ENCODE measurements around the gene BEGAIN. TPM values are rescaled to one million over a fixed set of nuclear protein-coding genes. Genes with fewer than 3 reads are reported as not detected.

BEGAIN gene
- total and polyA plus RNA-seq, 9 donors = 2.0 to 7.9 (median 4.5) TPM

- Histone ChIP-seq H3K4me1 (ENCODE audit: control insufficient read depth, insufficient read depth, low read length) (peaks cover 21% of the 10 kb centered on the region), H3K4me3 (ENCODE audit: low read length) (no peak overlapping the region), H3K27me3 (ENCODE audit: control insufficient read depth, insufficient read depth, low read length) (peaks cover 5% of the 10 kb centered on the region), H3K36me3 (ENCODE audit: control insufficient read depth, insufficient read depth, low read length) (no peaks in the 10 kb centered on the region), H3K27ac (ENCODE audit: low read length) (no peak overlapping the region), H3K9me3 (replicated peaks; ENCODE audit: control insufficient read depth, low read depth, low read length) (no peaks in the 10 kb centered on the region)
- DNase-seq = no peak
- 86% methylated on average over 11 of the region's 11 CpGs for WGBS (ENCODE audit: insufficient coverage)
Observed at GRCh38 chr14:100558226-100558625, 29.0 kb downstream of the BEGAIN start.

- peak; percentile 62 for DNase-seq
- Histone ChIP-seq H3K36me3 (ENCODE audit: control insufficient read depth, insufficient read depth, low read length) (no peaks in the 10 kb centered on the region), H3K9me3 (replicated peaks; ENCODE audit: control insufficient read depth, low read depth, low read length) (no peaks in the 10 kb centered on the region), H3K27me3 (ENCODE audit: control insufficient read depth, insufficient read depth, low read length) (peaks cover 2% of the 10 kb centered on the region), H3K4me1 (ENCODE audit: control insufficient read depth, insufficient read depth, low read length) (peaks cover 21% of the 10 kb centered on the region), H3K4me3 (ENCODE audit: low read length) (no peak overlapping the region), H3K27ac (ENCODE audit: low read length) (no peak overlapping the region)
- 48% methylated on average over 11 of the region's 11 CpGs for WGBS (ENCODE audit: insufficient coverage)
Observed at GRCh38 chr14:100557658-100558057, 29.6 kb downstream of the BEGAIN start.

GRCh38 chr14:100556936-100557505 is 30.2 kb downstream of the BEGAIN start:
- H3K27me3 ChIP-seq (ENCODE audit: control insufficient read depth, insufficient read depth, low read length) = peaks cover 2% of the 10 kb centered on the region
- peaks cover 21% of the 10 kb centered on the region for H3K4me1 ChIP-seq (ENCODE audit: control insufficient read depth, insufficient read depth, low read length)
- no peaks in the 10 kb centered on the region for H3K36me3 ChIP-seq (ENCODE audit: control insufficient read depth, insufficient read depth, low read length)
- DNase-seq = no peak
- H3K27ac ChIP-seq (ENCODE audit: low read length) = no peak overlapping the region
- H3K9me3 ChIP-seq (replicated peaks; ENCODE audit: control insufficient read depth, low read depth, low read length) = no peaks in the 10 kb centered on the region
- H3K4me3 ChIP-seq (ENCODE audit: low read length) = no peak overlapping the region
- WGBS (ENCODE audit: insufficient coverage) = 38% methylated on average over 13 of the region's 22 CpGs

GRCh38 chr14:100556140-100556475 is 31.1 kb downstream of the BEGAIN start:
- Histone ChIP-seq H3K27ac (ENCODE audit: low read length) (no peak overlapping the region), H3K9me3 (replicated peaks; ENCODE audit: control insufficient read depth, low read depth, low read length) (no peaks in the 10 kb centered on the region), H3K36me3 (ENCODE audit: control insufficient read depth, insufficient read depth, low read length) (no peaks in the 10 kb centered on the region), H3K4me1 (ENCODE audit: control insufficient read depth, insufficient read depth, low read length) (peaks cover 21% of the 10 kb centered on the region), H3K27me3 (ENCODE audit: control insufficient read depth, insufficient read depth, low read length) (peaks cover 3% of the 10 kb centered on the region), H3K4me3 (ENCODE audit: low read length) (no peak overlapping the region)
- DNase-seq = no peak
- WGBS (ENCODE audit: insufficient coverage) = 69% methylated on average over 11 of the region's 12 CpGs

GRCh38 chr14:100555436-100556139 is 31.6 kb downstream of the BEGAIN start:
- WGBS (ENCODE audit: insufficient coverage) = 73% methylated on average over 22 of the region's 24 CpGs
- Histone ChIP-seq H3K27ac (ENCODE audit: low read length) (no peak overlapping the region), H3K4me1 (ENCODE audit: control insufficient read depth, insufficient read depth, low read length) (peaks cover 21% of the 10 kb centered on the region), H3K9me3 (replicated peaks; ENCODE audit: control insufficient read depth, low read depth, low read length) (no peaks in the 10 kb centered on the region), H3K27me3 (ENCODE audit: control insufficient read depth, insufficient read depth, low read length) (peaks cover 5% of the 10 kb centered on the region), H3K4me3 (ENCODE audit: low read length) (no peak overlapping the region), H3K36me3 (ENCODE audit: control insufficient read depth, insufficient read depth, low read length) (no peaks in the 10 kb centered on the region)
- DNase-seq = no peak

GRCh38 chr14:100554696-100555320 is 32.4 kb downstream of the BEGAIN start:
- no peak overlapping the region for H3K27ac ChIP-seq (ENCODE audit: low read length)
- no peak overlapping the region for H3K4me3 ChIP-seq (ENCODE audit: low read length)
- peaks cover 21% of the 10 kb centered on the region for H3K4me1 ChIP-seq (ENCODE audit: control insufficient read depth, insufficient read depth, low read length)
- no peaks in the 10 kb centered on the region for H3K9me3 ChIP-seq (replicated peaks; ENCODE audit: control insufficient read depth, low read depth, low read length)
- 83% methylated on average over 15 of the region's 17 CpGs for WGBS (ENCODE audit: insufficient coverage)
- peaks cover 5% of the 10 kb centered on the region for H3K27me3 ChIP-seq (ENCODE audit: control insufficient read depth, insufficient read depth, low read length)
- DNase-seq = no peak
- no peaks in the 10 kb centered on the region for H3K36me3 ChIP-seq (ENCODE audit: control insufficient read depth, insufficient read depth, low read length)

GRCh38 chr14:100554082-100554677 is 33.0 kb downstream of the BEGAIN start:
- no peak for DNase-seq
- WGBS (ENCODE audit: insufficient coverage) = 52% methylated on average over 14 of the region's 19 CpGs
- no peak overlapping the region for H3K27ac ChIP-seq (ENCODE audit: low read length)
- no peaks in the 10 kb centered on the region for H3K36me3 ChIP-seq (ENCODE audit: control insufficient read depth, insufficient read depth, low read length)
- H3K27me3 ChIP-seq (ENCODE audit: control insufficient read depth, insufficient read depth, low read length) = peaks cover 5% of the 10 kb centered on the region
- peaks cover 21% of the 10 kb centered on the region for H3K4me1 ChIP-seq (ENCODE audit: control insufficient read depth, insufficient read depth, low read length)
- no peaks in the 10 kb centered on the region for H3K9me3 ChIP-seq (replicated peaks; ENCODE audit: control insufficient read depth, low read depth, low read length)
- H3K4me3 ChIP-seq (ENCODE audit: low read length) = no peak overlapping the region

GRCh38 chr14:100553471-100553870 is 33.7 kb downstream of the BEGAIN start:
- peaks cover 5% of the 10 kb centered on the region for H3K27me3 ChIP-seq (ENCODE audit: control insufficient read depth, insufficient read depth, low read length)

GRCh38 chr14:100552524-100553125 is 34.6 kb downstream of the BEGAIN start:
- Histone ChIP-seq H3K4me3 (ENCODE audit: low read length) (no peak overlapping the region), H3K4me1 (ENCODE audit: control insufficient read depth, insufficient read depth, low read length) (peaks cover 22% of the 10 kb centered on the region), H3K9me3 (replicated peaks; ENCODE audit: control insufficient read depth, low read depth, low read length) (no peaks in the 10 kb centered on the region), H3K27me3 (ENCODE audit: control insufficient read depth, insufficient read depth, low read length) (peaks cover 10% of the 10 kb centered on the region), H3K27ac (ENCODE audit: low read length) (no peak overlapping the region), H3K36me3 (ENCODE audit: control insufficient read depth, insufficient read depth, low read length) (no peaks in the 10 kb centered on the region)
- 81% methylated on average over 16 of the region's 16 CpGs for WGBS (ENCODE audit: insufficient coverage)
- no peak for DNase-seq

More at GRCh38 chr14:100553471-100553870, 33.7 kb downstream of the BEGAIN start:
- Histone ChIP-seq H3K9me3 (replicated peaks; ENCODE audit: control insufficient read depth, low read depth, low read length) (no peaks in the 10 kb centered on the region), H3K4me3 (ENCODE audit: low read length) (no peak overlapping the region), H3K4me1 (ENCODE audit: control insufficient read depth, insufficient read depth, low read length) (peaks cover 21% of the 10 kb centered on the region), H3K27ac (ENCODE audit: low read length) (no peak overlapping the region), H3K36me3 (ENCODE audit: control insufficient read depth, insufficient read depth, low read length) (no peaks in the 10 kb centered on the region)
- DNase-seq = no peak
- 88% methylated on average over 5 of the region's 5 CpGs for WGBS (ENCODE audit: insufficient coverage)

- Histone ChIP-seq H3K36me3 (ENCODE audit: control insufficient read depth, insufficient read depth, low read length) (no peaks in the 10 kb centered on the region), H3K27me3 (ENCODE audit: control insufficient read depth, insufficient read depth, low read length) (peaks cover 18% of the 10 kb centered on the region), H3K4me1 (ENCODE audit: control insufficient read depth, insufficient read depth, low read length) (peaks cover 23% of the 10 kb centered on the region), H3K4me3 (ENCODE audit: low read length) (no peak overlapping the region), H3K27ac (ENCODE audit: low read length) (no peak overlapping the region), H3K9me3 (replicated peaks; ENCODE audit: control insufficient read depth, low read depth, low read length) (no peaks in the 10 kb centered on the region)
- no peak for DNase-seq
- 89% methylated on average over 11 of the region's 11 CpGs for WGBS (ENCODE audit: insufficient coverage)
Observed at GRCh38 chr14:100551056-100551455, 36.2 kb downstream of the BEGAIN start.
